SK-N-MC (cell line): ENCODE results near the gene PDE4D.

Experiments used
- EZH2 ChIP-seq: fragments of 200-600 bp; sonication (generic); IDR thresholded peaks from one replicate; pipeline ENCODE4 v1.6.1; 2017; ENCODE audit warnings: antibody characterized with exemption
- POLR2AphosphoS5 ChIP-seq: IDR thresholded peaks from 2 replicates; pipeline ENCODE4 v1.6.1; 2012; ENCODE audit warnings: mild to moderate bottlenecking, low read depth, low read length, borderline replicate concordance

GRCh38 chr5:59529239-59529638, 364.3 kb downstream of the PDE4D start:
- TF ChIP-seq EZH2 (no peak), POLR2AphosphoS5 (no peak)
